ENCODE measurements around the gene NRG3.

The NRG3 gene

GRCh38 chr10:82397854-82398253 lies 522.9 kb downstream of the NRG3 start:
- no peaks in the 10 kb centered on the region for H3K9me3 ChIP-seq
- H3K36me3 ChIP-seq, result no peaks in the 10 kb centered on the region
- no peaks in the 10 kb centered on the region for H3K27me3 ChIP-seq
- DNase-seq, result peak; percentile 28
- H3K4me1 ChIP-seq, result peaks cover 48% of the 10 kb centered on the region
- H3K4me3 ChIP-seq (ENCODE audit: low read depth, low read length), result no peak overlapping the region
- TF ChIP-seq CTCF (IDR thresholded peaks at IDR 0.05; ENCODE audit: low read depth, low read length), result no peak

GRCh38 chr10:82399850-82400249 lies 524.9 kb downstream of the NRG3 start:
- Histone ChIP-seq H3K27me3 (no peaks in the 10 kb centered on the region), H3K9me3 (no peaks in the 10 kb centered on the region), H3K4me1 (peaks cover 28% of the 10 kb centered on the region), H3K4me3 (ENCODE audit: low read depth, low read length) (no peak overlapping the region), H3K36me3 (no peaks in the 10 kb centered on the region)
- no peak for TF ChIP-seq CTCF (IDR thresholded peaks at IDR 0.05; ENCODE audit: low read depth, low read length)
- DNase-seq, result no peak

GRCh38 chr10:82400841-82401240 lies 525.8 kb downstream of the NRG3 start:
- no peaks in the 10 kb centered on the region for H3K27me3 ChIP-seq
- no peak overlapping the region for H3K4me3 ChIP-seq (ENCODE audit: low read depth, low read length)
- H3K36me3 ChIP-seq, result no peaks in the 10 kb centered on the region
- no peak for DNase-seq
- H3K9me3 ChIP-seq, result no peaks in the 10 kb centered on the region
- TF ChIP-seq CTCF (IDR thresholded peaks at IDR 0.05; ENCODE audit: low read depth, low read length), result no peak
- H3K4me1 ChIP-seq, result peaks cover 21% of the 10 kb centered on the region

- Histone ChIP-seq H3K4me1 (peaks cover 7% of the 10 kb centered on the region), H3K4me3 (ENCODE audit: low read depth, low read length) (no peak overlapping the region), H3K27me3 (no peaks in the 10 kb centered on the region), H3K36me3 (no peaks in the 10 kb centered on the region), H3K9me3 (no peaks in the 10 kb centered on the region)
- DNase-seq, result no peak
- no peak for TF ChIP-seq CTCF (IDR thresholded peaks at IDR 0.05; ENCODE audit: low read depth, low read length)
Observed at GRCh38 chr10:82402906-82403401, 528.0 kb downstream of the NRG3 start.

GRCh38 chr10:82409671-82410070 lies 534.7 kb downstream of the NRG3 start:
- H3K9me3 ChIP-seq, result no peaks in the 10 kb centered on the region
- no peak overlapping the region for H3K4me3 ChIP-seq (ENCODE audit: low read depth, low read length)
- no peak for TF ChIP-seq CTCF (IDR thresholded peaks at IDR 0.05; ENCODE audit: low read depth, low read length)
- no peak for DNase-seq
- no peaks in the 10 kb centered on the region for H3K27me3 ChIP-seq
- no peaks in the 10 kb centered on the region for H3K36me3 ChIP-seq
- no peaks in the 10 kb centered on the region for H3K4me1 ChIP-seq

- no peaks in the 10 kb centered on the region for H3K9me3 ChIP-seq
- no peaks in the 10 kb centered on the region for H3K4me1 ChIP-seq
- no peak for TF ChIP-seq CTCF (IDR thresholded peaks at IDR 0.05; ENCODE audit: low read depth, low read length)
- no peaks in the 10 kb centered on the region for H3K27me3 ChIP-seq
- no peak for DNase-seq
- no peaks in the 10 kb centered on the region for H3K36me3 ChIP-seq
- no peak overlapping the region for H3K4me3 ChIP-seq (ENCODE audit: low read depth, low read length)
Observed at GRCh38 chr10:82411416-82411815, 536.4 kb downstream of the NRG3 start.

Data from BE2C (cell line).